Neuronal stem cell (in vitro differentiated cells): ENCODE data around the gene APOB.

Source experiments
- DNase-seq: peaks from one replicate; pipeline ENCODE4 v3.0.0-alpha.2; 2013; ENCODE audit warnings: low spot score
- H2AFZ ChIP-seq: one replicate; pipeline ENCODE4 v1.6.1; 2013; ENCODE audit warnings: mild to moderate bottlenecking, low read length, inconsistent platforms
- H2AK5ac ChIP-seq: 2 replicates; pipeline ENCODE4 v1.6.1; 2013; ENCODE audit warnings: low read depth, mild to moderate bottlenecking, inconsistent platforms, low read length, moderate library complexity, mixed read lengths
- H2BK120ac ChIP-seq: 2 replicates; pipeline ENCODE4 v1.6.1; 2013; ENCODE audit warnings: low read depth, mild to moderate bottlenecking, inconsistent platforms, low read length, moderate library complexity, mixed read lengths
- H2BK12ac ChIP-seq: one replicate; pipeline ENCODE4 v1.6.1; 2013; ENCODE audit warnings: low read length, inconsistent platforms
- H2BK15ac ChIP-seq: 2 replicates; pipeline ENCODE4 v1.6.1; 2013; ENCODE audit warnings: mild to moderate bottlenecking, low read length, inconsistent platforms, mixed read lengths
- H2BK5ac ChIP-seq: one replicate; pipeline ENCODE4 v1.6.1; 2013; ENCODE audit warnings: inconsistent platforms, mild to moderate bottlenecking, low read length, moderate library complexity
- H3K14ac ChIP-seq: one replicate; pipeline ENCODE4 v1.6.1; 2013; ENCODE audit warnings: low read length, inconsistent platforms
- H3K18ac ChIP-seq: 2 replicates; pipeline ENCODE4 v1.6.1; 2013; ENCODE audit warnings: low read length, inconsistent platforms
- H3K23ac ChIP-seq: 2 replicates; pipeline ENCODE4 v1.6.1; 2013; ENCODE audit warnings: low read depth, mild to moderate bottlenecking, mixed read lengths, low read length, inconsistent platforms; ENCODE audit not compliant: poor library complexity
- H3K27ac ChIP-seq: replicated peaks from 3 replicates; pipeline ENCODE4 v1.5.1; 2013; ENCODE audit warnings: low read length, inconsistent platforms
- H3K27me3 ChIP-seq, 3 experiments: 2 replicates each; pipeline ENCODE4 v1.6.1; 2013; ENCODE audit warnings: low read length in 3 of 3, mild to moderate bottlenecking in 2 of 3, inconsistent platforms in 1 of 3, low read depth in 1 of 3, mixed read lengths in 1 of 3, moderate library complexity in 1 of 3; ENCODE audit not compliant: control insufficient read depth in 3 of 3, insufficient read depth in 3 of 3
- H3K36me3 ChIP-seq, 2 donors: replicated peaks in 1 of 2; 2 replicates each; pipeline ENCODE4 v1.6.1; 2013; ENCODE audit warnings: low read length in 2 of 2; ENCODE audit not compliant: control insufficient read depth in 2 of 2, insufficient read depth in 2 of 2
- H3K4ac ChIP-seq: 2 replicates; pipeline ENCODE4 v1.6.1; 2013; ENCODE audit warnings: inconsistent platforms, mild to moderate bottlenecking, low read length, moderate library complexity
- H3K4me1 ChIP-seq, 2 donors: 1 replicate in 1 of 2; 2 replicates in 1 of 2; pipeline ENCODE4 v1.6.1; 2013; ENCODE audit warnings: low read length in 2 of 2, low read depth in 1 of 2; ENCODE audit not compliant: control insufficient read depth in 2 of 2, insufficient read depth in 1 of 2
- H3K4me2 ChIP-seq: one replicate; pipeline ENCODE4 v1.6.1; 2013; ENCODE audit warnings: mild to moderate bottlenecking, low read length, inconsistent platforms; ENCODE audit not compliant: insufficient read depth, poor library complexity, severe bottlenecking
- H3K4me3 ChIP-seq, 2 donors: 2 replicates each; pipeline ENCODE4 v1.5.1; 2013; ENCODE audit warnings: low read length in 2 of 2, mild to moderate bottlenecking in 2 of 2, inconsistent platforms in 1 of 2, moderate library complexity in 1 of 2
- H3K79me1 ChIP-seq: one replicate; pipeline ENCODE4 v1.6.1; 2013; ENCODE audit warnings: low read depth, mild to moderate bottlenecking, inconsistent platforms, low read length, moderate library complexity
- H3K9ac ChIP-seq: one replicate; pipeline ENCODE4 v1.6.1; 2013; ENCODE audit warnings: mild to moderate bottlenecking, low read depth, low read length, inconsistent platforms; ENCODE audit not compliant: poor library complexity
- H3K9me3 ChIP-seq, 2 donors: replicated peaks in 1 of 2; 2 replicates each; pipeline versions ENCODE3 to v1.6.1; 2013; ENCODE audit warnings: low read length in 2 of 2, mild to moderate bottlenecking in 2 of 2, inconsistent platforms in 1 of 2, low read depth in 1 of 2, mixed read lengths in 1 of 2, moderate library complexity in 1 of 2; ENCODE audit not compliant: control insufficient read depth in 2 of 2, insufficient read depth in 1 of 2
- H4K8ac ChIP-seq: one replicate; pipeline ENCODE4 v1.6.1; 2013; ENCODE audit warnings: low read depth, mild to moderate bottlenecking, inconsistent platforms, low read length, moderate library complexity
- H4K91ac ChIP-seq: one replicate; pipeline ENCODE4 v1.6.1; 2013; ENCODE audit warnings: low read length, low read depth, mild to moderate bottlenecking, inconsistent platforms; ENCODE audit not compliant: poor library complexity
- WGBS, 2 donors: extraction: QIAGEN DNeasy Blood & Tissue Kit; methylation state at CpG; one replicate each; pipeline ENCODE4 v1.1.7; 2013; ENCODE audit warnings: missing lambda C conversion rate in 2 of 2, mixed read lengths in 1 of 2; ENCODE audit not compliant: insufficient read length in 2 of 2, insufficient replicate concordance in 1 of 2; ENCODE audit errors: extremely low coverage in 2 of 2; 5-methylcytosine and 5-hydroxymethylcytosine counted together

The APOB gene

GRCh38 chr2:20982861-20983260 is 61.0 kb downstream of the APOB start:
- Histone ChIP-seq H3K4me3 (no peak overlapping the region), H3K4ac (no peak overlapping the region), H4K8ac (no peak overlapping the region), H3K23ac (no peak overlapping the region), H3K9ac (no peak overlapping the region), H2BK120ac (no peak overlapping the region), H3K27me3 (no peaks in the 10 kb centered on the region), H2BK15ac (no peak overlapping the region), H2AK5ac (no peak overlapping the region), H3K36me3 (no peaks in the 10 kb centered on the region), H2AFZ (no peak overlapping the region), H4K91ac (no peak overlapping the region), H3K14ac (no peak overlapping the region), H3K9me3 (peaks cover 0 to 2% of the 10 kb centered on the region in 2 donors), H3K79me1 (no peaks in the 10 kb centered on the region), H3K4me2 (no peak overlapping the region), H2BK5ac (no peak overlapping the region), H3K18ac (no peak overlapping the region), H3K27ac (no peak overlapping the region), H3K4me1 (peaks cover 0 to 13% of the 10 kb centered on the region in 2 donors), H2BK12ac (no peak overlapping the region)
- WGBS, 2 donors = no CpG with 5 or more reads among the region's 7 CpGs
- no peak for DNase-seq

DNA sequence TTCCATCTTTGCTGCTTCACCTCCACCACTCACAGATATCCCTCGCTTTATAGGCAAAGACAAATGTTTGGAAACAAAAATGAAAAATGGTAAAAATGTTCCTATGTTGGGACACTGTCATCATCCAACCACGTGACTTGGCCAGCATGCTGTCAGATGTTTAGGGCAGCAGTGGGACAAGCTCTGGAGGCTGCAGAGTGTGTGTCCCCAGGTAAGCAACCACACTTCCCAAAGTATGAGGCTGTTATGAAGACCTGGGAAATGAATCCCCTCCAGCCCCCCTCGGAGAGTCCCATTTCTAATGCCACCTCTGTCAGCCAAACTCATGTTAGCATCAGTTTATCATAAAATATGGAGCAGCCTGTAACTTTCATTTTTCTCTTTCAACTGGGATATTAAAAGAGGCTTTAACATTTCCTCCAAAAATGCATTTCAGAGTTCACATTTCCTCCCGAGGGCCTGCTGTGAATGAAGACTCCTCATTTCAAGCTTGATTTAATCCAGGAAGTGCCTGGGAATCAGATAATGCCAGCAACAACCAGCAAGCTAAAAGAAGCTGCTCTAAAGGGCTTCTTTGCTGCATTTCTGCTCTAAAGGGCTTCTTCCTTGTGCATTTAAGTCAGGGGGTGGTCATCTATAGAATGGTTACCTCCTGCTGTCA is 66.2 kb downstream of the APOB start:
- Histone ChIP-seq H2AFZ (no peak overlapping the region), H3K4me1 (peaks cover 0 to 1% of the 10 kb centered on the region in 2 donors), H4K8ac (no peak overlapping the region), H3K4ac (no peak overlapping the region), H3K14ac (no peak overlapping the region), H3K79me1 (no peaks in the 10 kb centered on the region), H3K23ac (no peak overlapping the region), H2BK5ac (no peak overlapping the region), H3K4me2 (no peak overlapping the region), H4K91ac (no peak overlapping the region), H3K27me3 (no peaks in the 10 kb centered on the region), H3K9ac (no peak overlapping the region), H3K27ac (no peak overlapping the region), H3K18ac (no peak overlapping the region), H3K9me3 (no peaks in the 10 kb centered on the region), H3K36me3 (no peaks in the 10 kb centered on the region), H2AK5ac (no peak overlapping the region), H3K4me3 (no peak overlapping the region), H2BK12ac (no peak overlapping the region), H2BK15ac (no peak overlapping the region), H2BK120ac (no peak overlapping the region)
- WGBS, 2 donors = no CpG with 5 or more reads among the region's 4 CpGs
- DNase-seq = no peak

- Histone ChIP-seq H4K91ac (no peak overlapping the region), H2AFZ (no peak overlapping the region), H3K4me1 (peaks cover 0 to 1% of the 10 kb centered on the region in 2 donors), H2BK120ac (no peak overlapping the region), H2AK5ac (no peak overlapping the region), H3K14ac (no peak overlapping the region), H2BK15ac (no peak overlapping the region), H3K9ac (no peak overlapping the region), H3K36me3 (no peaks in the 10 kb centered on the region), H3K27ac (no peak overlapping the region), H3K4me3 (no peak overlapping the region), H2BK12ac (no peak overlapping the region), H3K4ac (no peak overlapping the region), H3K9me3 (no peaks in the 10 kb centered on the region), H3K18ac (no peak overlapping the region), H3K79me1 (no peaks in the 10 kb centered on the region), H2BK5ac (no peak overlapping the region), H3K4me2 (no peak overlapping the region), H3K23ac (no peak overlapping the region), H4K8ac (no peak overlapping the region), H3K27me3 (no peaks in the 10 kb centered on the region)
- DNase-seq = no peak
- no CpG with 5 or more reads among the region's 4 CpGs for WGBS, 2 donors
Measured at GRCh38 chr2:20976527-20976926, 67.3 kb downstream of the APOB start.

GRCh38 chr2:20972792-20973565 is 70.9 kb downstream of the APOB start:
- Histone ChIP-seq H3K79me1 (no peaks in the 10 kb centered on the region), H4K91ac (no peak overlapping the region), H3K4me1 (no peaks in the 10 kb centered on the region), H2AFZ (no peak overlapping the region), H3K27me3 (no peaks in the 10 kb centered on the region), H3K14ac (no peak overlapping the region), H3K4me3 (no peak overlapping the region), H3K36me3 (no peaks in the 10 kb centered on the region), H3K23ac (no peak overlapping the region), H3K4me2 (no peak overlapping the region), H2BK12ac (no peak overlapping the region), H3K18ac (no peak overlapping the region), H2BK120ac (no peak overlapping the region), H3K9ac (no peak overlapping the region), H2BK15ac (no peak overlapping the region), H4K8ac (no peak overlapping the region), H3K4ac (no peak overlapping the region), H2BK5ac (no peak overlapping the region), H3K9me3 (no peaks in the 10 kb centered on the region), H2AK5ac (no peak overlapping the region), H3K27ac (no peak overlapping the region)
- no peak for DNase-seq
- WGBS, 2 donors = no CpG with 5 or more reads among the region's 2 CpGs
